Mesenchymal stem cell (in vitro differentiated cells and primary cell): ENCODE data around the gene TENM3.

Experiments used
- DNase-seq: peaks from one replicate; pipeline ENCODE4 v3.0.0-alpha.2; 2013
- H2AFZ ChIP-seq: one replicate; pipeline ENCODE4 v1.6.1; 2013; ENCODE audit warnings: low read depth, mild to moderate bottlenecking, control low read depth, inconsistent platforms, low read length, moderate library complexity
- H2AK5ac ChIP-seq: 2 replicates; pipeline ENCODE4 v1.6.1; 2013; ENCODE audit warnings: low read length, moderate library complexity, mild to moderate bottlenecking, inconsistent platforms; ENCODE audit not compliant: severe bottlenecking
- H2BK120ac ChIP-seq: one replicate; pipeline ENCODE4 v1.6.1; 2013; ENCODE audit warnings: low read depth, mild to moderate bottlenecking, inconsistent platforms, low read length, moderate library complexity
- H2BK12ac ChIP-seq, 2 experiments: one replicate each; pipeline ENCODE4 v1.6.1; 2013; ENCODE audit warnings: inconsistent platforms in 2 of 2, low read length in 2 of 2, mild to moderate bottlenecking in 2 of 2, moderate library complexity in 2 of 2, control low read depth in 1 of 2
- H2BK15ac ChIP-seq: one replicate; pipeline ENCODE4 v1.6.1; 2013; ENCODE audit warnings: mild to moderate bottlenecking, low read depth, inconsistent platforms; ENCODE audit not compliant: poor library complexity, severe bottlenecking
- H2BK5ac ChIP-seq: 2 replicates; pipeline ENCODE4 v1.6.1; 2013; ENCODE audit warnings: low read depth, mild to moderate bottlenecking, low read length, control low read depth, inconsistent platforms; ENCODE audit not compliant: poor library complexity, severe bottlenecking
- H3K14ac ChIP-seq, 2 experiments: one replicate each; pipeline ENCODE4 v1.6.1; 2013; ENCODE audit warnings: inconsistent platforms in 2 of 2, low read length in 2 of 2, control low read depth in 1 of 2, mild to moderate bottlenecking in 1 of 2, moderate library complexity in 1 of 2
- H3K18ac ChIP-seq, 2 experiments: one replicate each; pipeline ENCODE4 v1.6.1; 2013; ENCODE audit warnings: inconsistent platforms in 2 of 2, low read length in 2 of 2, control low read depth in 1 of 2, low read depth in 1 of 2, mild to moderate bottlenecking in 1 of 2
- H3K23ac ChIP-seq, 2 experiments: one replicate each; pipeline ENCODE4 v1.6.1; 2013; ENCODE audit warnings: inconsistent platforms in 2 of 2, low read length in 2 of 2, mild to moderate bottlenecking in 2 of 2, moderate library complexity in 2 of 2, control low read depth in 1 of 2
- H3K27ac ChIP-seq: 2 replicates; pipeline ENCODE4 v1.5.1; 2013; ENCODE audit warnings: mild to moderate bottlenecking, moderate library complexity, low read length, control low read depth, inconsistent platforms; ENCODE audit not compliant: poor library complexity, severe bottlenecking
- H3K27me3 ChIP-seq, 2 experiments: 2 replicates each; pipeline versions ENCODE4 v1.6.1 to v1.7.0; 2013; ENCODE audit warnings: low read length in 2 of 2, mild to moderate bottlenecking in 2 of 2, moderate library complexity in 2 of 2, control low read depth in 1 of 2, inconsistent platforms in 1 of 2; ENCODE audit not compliant: control insufficient read depth in 1 of 2, insufficient read depth in 1 of 2
- H3K36me3 ChIP-seq, 2 experiments: 2 replicates each; pipeline versions ENCODE4 v1.6.1 to v1.7.0; 2013; ENCODE audit warnings: low read length in 2 of 2, control low read depth in 1 of 2, inconsistent platforms in 1 of 2, low read depth in 1 of 2, mild to moderate bottlenecking in 1 of 2; ENCODE audit not compliant: insufficient read depth in 2 of 2, control insufficient read depth in 1 of 2
- H3K4ac ChIP-seq, 2 experiments: one replicate each; pipeline ENCODE4 v1.6.1; 2013; ENCODE audit warnings: inconsistent platforms in 2 of 2, low read length in 2 of 2, mild to moderate bottlenecking in 2 of 2, moderate library complexity in 2 of 2, control low read depth in 1 of 2, low read depth in 1 of 2
- H3K4me1 ChIP-seq: 2 replicates; pipeline ENCODE4 v1.6.1; 2013; ENCODE audit warnings: low read depth, low read length, control low read depth; ENCODE audit not compliant: control insufficient read depth, insufficient read depth
- H3K4me2 ChIP-seq: 2 replicates; pipeline ENCODE4 v1.6.1; 2013; ENCODE audit warnings: low read length, mild to moderate bottlenecking, inconsistent platforms; ENCODE audit not compliant: poor library complexity, severe bottlenecking
- H3K4me3 ChIP-seq, 2 experiments: 2 replicates each; pipeline versions ENCODE4 v1.5.1 to v1.7.0; 2013; ENCODE audit warnings: low read length in 2 of 2, mild to moderate bottlenecking in 2 of 2, control low read depth in 1 of 2, low read depth in 1 of 2; ENCODE audit not compliant: insufficient read depth in 1 of 2
- H3K79me1 ChIP-seq: replicated peaks from 2 replicates; pipeline ENCODE4 v1.6.1; 2013; ENCODE audit warnings: mild to moderate bottlenecking, control low read depth, low read length, inconsistent platforms; ENCODE audit not compliant: poor library complexity, severe bottlenecking
- H3K9ac ChIP-seq: 2 replicates; pipeline ENCODE4 v1.7.0; 2013; ENCODE audit warnings: mild to moderate bottlenecking, low read length, moderate library complexity
- H3K9me3 ChIP-seq: 2 replicates; pipeline ENCODE4 v1.7.0; 2013; ENCODE audit warnings: mild to moderate bottlenecking, low read length; ENCODE audit not compliant: control insufficient read depth
- H4K8ac ChIP-seq: one replicate; pipeline ENCODE4 v1.6.1; 2013; ENCODE audit warnings: inconsistent platforms, mild to moderate bottlenecking, low read length, moderate library complexity
- H4K91ac ChIP-seq: one replicate; pipeline ENCODE4 v1.6.1; 2013; ENCODE audit warnings: mild to moderate bottlenecking, low read length, inconsistent platforms
- WGBS: methylation state at CpG from one replicate; pipeline ENCODE4 v1.1.7; 2013; ENCODE audit warnings: mixed read lengths; 5-methylcytosine and 5-hydroxymethylcytosine counted together

TENM3 gene

DNA sequence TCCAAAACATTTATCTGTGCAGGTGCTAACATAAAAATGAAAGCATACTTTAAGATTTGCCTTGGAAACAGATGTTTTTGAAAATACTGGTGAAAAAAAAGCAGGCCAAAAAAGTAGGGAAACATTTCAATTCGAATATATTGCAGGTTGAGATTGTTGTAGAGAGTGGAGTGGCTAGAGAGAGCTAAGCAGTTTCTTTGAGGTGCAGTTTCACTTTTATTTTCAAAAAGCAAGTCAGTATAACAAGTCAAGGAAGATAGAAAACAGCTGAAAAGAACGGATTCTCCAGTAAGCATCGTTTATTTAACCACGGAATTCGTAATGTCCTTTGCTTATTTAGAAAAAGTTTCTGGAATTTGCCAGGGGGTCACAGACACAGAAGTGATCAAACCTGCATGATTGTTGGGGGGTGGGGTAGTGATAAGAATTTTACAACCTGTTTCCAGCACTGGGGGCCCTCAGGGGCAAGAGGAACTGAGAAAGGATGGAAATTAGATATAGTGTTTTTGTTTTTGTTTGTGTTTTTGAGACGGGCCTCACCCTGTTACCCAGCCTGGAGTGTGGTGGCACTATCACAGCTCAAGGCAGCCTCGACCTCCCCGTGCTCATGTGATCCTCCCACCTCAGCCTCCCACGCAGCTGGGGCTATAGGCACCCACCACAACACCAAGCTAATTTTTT, 175.0 kb downstream of the TENM3 start:
- Histone ChIP-seq H2AFZ (no peak overlapping the region), H3K9ac (peak overlapping the region; percentile 45), H4K91ac (no peak overlapping the region), H3K4me1 (no peaks in the 10 kb centered on the region), H3K36me3 (peaks cover 0 to 4% of the 10 kb centered on the region in 2 experiments), H3K27me3 (no peaks in the 10 kb centered on the region), H3K23ac (no peak overlapping the region), H3K4me3 (no peak overlapping the region), H2AK5ac (no peak overlapping the region), H3K18ac (no peak overlapping the region), H2BK12ac (no peak overlapping the region), H3K4me2 (no peak overlapping the region), H3K27ac (no peak overlapping the region), H3K9me3 (peaks cover 5% of the 10 kb centered on the region), H3K4ac (no peak overlapping the region), H2BK120ac (no peak overlapping the region), H3K79me1 (no peaks in the 10 kb centered on the region), H3K14ac (no peak overlapping the region), H2BK5ac (no peak overlapping the region), H4K8ac (no peak overlapping the region), H2BK15ac (no peak overlapping the region)
- DNase-seq: no peak
- WGBS: 84% methylated on average over 7 of the region's 9 CpGs

DNA sequence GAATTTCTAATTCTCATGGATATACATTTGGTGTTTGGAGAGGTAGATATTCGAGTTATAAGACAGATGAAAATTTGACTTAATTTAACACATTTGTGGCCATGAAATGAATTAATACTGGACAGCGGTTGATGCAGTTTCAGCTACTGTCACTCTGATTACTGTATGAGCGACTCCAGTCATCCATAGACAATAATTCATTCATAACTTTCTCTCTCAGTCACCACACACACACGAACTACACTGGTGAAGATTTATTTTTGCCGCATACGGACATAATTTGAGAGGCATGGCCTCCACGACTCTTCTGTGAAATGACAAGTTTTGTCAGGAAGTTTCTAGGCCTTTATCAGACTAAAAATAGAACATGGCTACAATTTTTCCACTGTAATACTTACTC, 177.0 kb downstream of the TENM3 start:
- 80% methylated on average over 6 of the region's 7 CpGs for WGBS
- Histone ChIP-seq H3K4me1 (no peaks in the 10 kb centered on the region), H3K4me3 (no peak overlapping the region), H3K14ac (no peak overlapping the region), H3K79me1 (no peaks in the 10 kb centered on the region), H2BK12ac (no peak overlapping the region), H3K23ac (no peak overlapping the region), H2BK15ac (no peak overlapping the region), H2BK120ac (no peak overlapping the region), H3K27ac (no peak overlapping the region), H2AK5ac (no peak overlapping the region), H3K9me3 (no peaks in the 10 kb centered on the region), H3K27me3 (no peaks in the 10 kb centered on the region), H4K91ac (no peak overlapping the region), H3K4ac (no peak overlapping the region), H3K36me3 (peaks cover 0 to 4% of the 10 kb centered on the region in 2 experiments), H3K4me2 (no peak overlapping the region), H3K18ac (no peak overlapping the region), H3K9ac (no peak overlapping the region), H2BK5ac (no peak overlapping the region), H2AFZ (no peak overlapping the region), H4K8ac (no peak overlapping the region)
- DNase-seq: no peak

DNA sequence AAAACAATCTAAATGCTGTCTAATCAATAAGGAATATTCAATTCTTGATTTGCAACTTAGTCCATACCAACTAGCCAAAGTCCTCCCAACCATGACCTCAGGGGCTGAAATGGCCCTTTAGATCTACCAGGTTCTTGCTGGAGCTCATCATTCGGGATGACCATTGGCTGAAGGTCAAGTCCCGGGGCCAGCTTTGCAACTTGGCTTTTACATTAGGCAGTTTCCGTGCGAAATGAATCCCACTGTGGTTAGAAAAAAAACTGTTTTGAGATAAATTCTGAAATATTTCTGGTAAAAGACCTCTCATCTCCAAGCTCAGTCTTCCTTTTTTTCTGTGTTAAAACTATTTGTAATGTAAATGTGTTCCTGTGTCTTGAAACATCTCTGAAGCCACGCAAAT, 178.6 kb downstream of the TENM3 start:
- Histone ChIP-seq H2AFZ (no peak overlapping the region), H3K4me2 (no peak overlapping the region), H4K8ac (no peak overlapping the region), H3K9me3 (no peaks in the 10 kb centered on the region), H3K4me1 (no peaks in the 10 kb centered on the region), H3K23ac (no peak overlapping the region), H2BK120ac (no peak overlapping the region), H3K27me3 (no peaks in the 10 kb centered on the region), H2BK15ac (no peak overlapping the region), H4K91ac (no peak overlapping the region), H2BK5ac (no peak overlapping the region), H2BK12ac (no peak overlapping the region), H3K14ac (no peak overlapping the region), H3K18ac (no peak overlapping the region), H3K9ac (no peak overlapping the region), H3K4ac (no peak overlapping the region), H3K4me3 (no peak overlapping the region), H3K36me3 (peaks cover 0 to 4% of the 10 kb centered on the region in 2 experiments), H3K79me1 (no peaks in the 10 kb centered on the region), H3K27ac (no peak overlapping the region), H2AK5ac (no peak overlapping the region)
- no peak for DNase-seq
- 86% methylated on average over 2 of the region's 5 CpGs for WGBS

DNA sequence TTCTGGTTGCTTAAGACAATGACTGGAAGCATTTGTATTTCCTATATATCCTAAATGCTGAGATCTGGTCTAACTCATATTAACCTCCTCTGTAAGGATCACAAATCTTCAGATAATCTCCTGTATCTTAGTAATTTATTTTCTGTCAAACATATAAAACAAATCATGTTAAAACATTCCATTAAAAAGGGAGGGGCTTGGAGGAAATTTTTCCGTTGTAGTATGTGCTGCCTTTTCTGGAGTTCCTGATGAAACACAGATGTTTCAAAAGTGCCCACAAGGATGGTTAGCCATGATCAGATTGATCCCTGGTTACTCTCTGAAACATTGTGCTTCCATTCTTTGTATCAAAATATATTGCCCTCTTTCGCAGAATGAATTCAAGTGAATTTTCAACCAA, 182.1 kb downstream of the TENM3 start:
- Histone ChIP-seq H3K4me2 (no peak overlapping the region), H3K79me1 (no peaks in the 10 kb centered on the region), H2BK120ac (no peak overlapping the region), H3K27ac (no peak overlapping the region), H2BK5ac (no peak overlapping the region), H3K36me3 (no peaks in the 10 kb centered on the region), H3K9ac (no peak overlapping the region), H2AFZ (no peak overlapping the region), H2BK15ac (no peak overlapping the region), H3K4me3 (no peak overlapping the region), H3K23ac (no peak overlapping the region), H4K8ac (no peak overlapping the region), H3K14ac (no peak overlapping the region), H3K27me3 (no peaks in the 10 kb centered on the region), H3K4me1 (no peaks in the 10 kb centered on the region), H3K18ac (no peak overlapping the region), H2BK12ac (no peak overlapping the region), H2AK5ac (no peak overlapping the region), H4K91ac (no peak overlapping the region), H3K4ac (no peak overlapping the region), H3K9me3 (no peaks in the 10 kb centered on the region)
- WGBS: 89% methylated on average over 2 of the region's 2 CpGs
- DNase-seq: no peak
